HepG2 (cell line): Measurements from ENCODE around the gene FAM78A. TPM values are rescaled to one million over a fixed set of nuclear protein-coding genes. Genes with fewer than 3 reads are reported as not detected.

ENCODE experiments used
- ATAC-seq: fragments of 200-7000 bp; cut with Tn5 transposase; 3 replicates; pipeline ENCODE4 v1.9.1; 2020; ENCODE audit warnings: mild to moderate bottlenecking, moderate library complexity
- BruUV-seq: library from RNA; stranded (reverse); fragments of 400-500 nt; replicated peaks from 2 replicates; lab custom pipeline; 2021; lab: Mats Ljungman, UMichigan
- CTCF ChIA-PET: fragments of 300-600 bp; formaldehyde crosslinking; extraction: SDS; loops from one replicate; lab custom pipeline; 2021; ENCODE audit warnings: low total read pairs, inconsistent platforms, low intra/inter-chr PET ratio; lab: Yijun Ruan, JAX
- POLR2A ChIA-PET: fragments of 350-600 bp; sonication (Branson Sonifier 250); formaldehyde crosslinking; loops from one replicate; lab custom pipeline; 2020; ENCODE audit warnings: antibody characterized with exemption, inconsistent platforms; lab: Yijun Ruan, JAX
- DNase-seq: peaks from one replicate; pipeline ENCODE4 v3.0.0-alpha.2; 2015; ENCODE audit warnings: low spot score
- FAIRE-seq: peaks from 3 replicates; lab custom pipeline; 2011; peaks lifted over from hg19 to GRCh38; lab: Jason Lieb, UNC
- H2AFZ ChIP-seq: one replicate; pipeline ENCODE4 v1.6.1; 2011; ENCODE audit warnings: low read length, inconsistent platforms
- H3K27ac ChIP-seq: fragments of 300-600 bp; 3 replicates; pipeline ENCODE4 v1.8.0; 2011; ENCODE audit warnings: mixed run types, mild to moderate bottlenecking, mixed read lengths, low read length, inconsistent platforms; ENCODE audit not compliant: insufficient read depth; ENCODE audit errors: extremely low read length
- H3K27me3 ChIP-seq, 2 experiments: fragments of 200-600 bp in 1 of 2; 2 replicates in 1 of 2; 3 replicates in 1 of 2; pipeline versions ENCODE4 v1.6.0 to v1.8.0; 2011; ENCODE audit warnings: low read length in 2 of 2, mild to moderate bottlenecking in 2 of 2, moderate library complexity in 2 of 2, inconsistent platforms in 1 of 2; ENCODE audit not compliant: insufficient read depth in 2 of 2, control insufficient read depth in 1 of 2
- H3K36me3 ChIP-seq, 2 experiments: fragments of 200-600 bp in 1 of 2; replicated peaks in 1 of 2; 2 replicates in 1 of 2; 3 replicates in 1 of 2; pipeline versions ENCODE4 v1.5.1 to v1.8.0; 2011; ENCODE audit warnings: low read length in 2 of 2, inconsistent platforms in 1 of 2; ENCODE audit not compliant: insufficient read depth in 2 of 2, control insufficient read depth in 1 of 2
- H3K4me1 ChIP-seq: 2 replicates; pipeline ENCODE4 v1.5.1; 2012; ENCODE audit warnings: low read length, inconsistent platforms; ENCODE audit not compliant: insufficient read depth
- H3K4me2 ChIP-seq: 2 replicates; pipeline ENCODE4 v1.6.0; 2011; ENCODE audit warnings: low read depth, low read length, inconsistent platforms
- H3K4me3 ChIP-seq, 3 experiments: fragments of 200-600 bp in 1 of 3; sonication (generic), shearing (Covaris generic) in 1 of 3; replicated peaks in 1 of 3; 2 replicates each; pipeline ENCODE4 v1.5.1; 2011 to 2016; ENCODE audit warnings: low read length in 3 of 3, inconsistent platforms in 2 of 3, low read depth in 2 of 3, mild to moderate bottlenecking in 2 of 3, control low read depth in 1 of 3, mixed read lengths in 1 of 3; ENCODE audit not compliant: insufficient read depth in 1 of 3
- H3K79me2 ChIP-seq: one replicate; pipeline ENCODE4 v1.6.1; 2011; ENCODE audit warnings: low read length, inconsistent platforms; ENCODE audit not compliant: insufficient read depth
- H3K9ac ChIP-seq: 2 replicates; pipeline ENCODE4 v1.6.0; 2011; ENCODE audit warnings: mild to moderate bottlenecking, low read depth, low read length, inconsistent platforms; ENCODE audit not compliant: insufficient read depth
- H3K9me3 ChIP-seq: 2 replicates; pipeline ENCODE4 v1.5.1; 2012; ENCODE audit warnings: mild to moderate bottlenecking, low read length
- H4K20me1 ChIP-seq: 2 replicates; pipeline ENCODE4 v1.6.0; 2011; ENCODE audit warnings: inconsistent platforms, mild to moderate bottlenecking, low read length, moderate library complexity; ENCODE audit not compliant: insufficient read depth
- ASH2L ChIP-seq: fragments of 300-600, 200-600 bp; sonication (generic); IDR thresholded peaks from 2 replicates; pipeline ENCODE4 v1.7.0; 2017; ENCODE audit warnings: low read depth, mild to moderate bottlenecking, moderate library complexity, mixed read lengths, low read length; ENCODE audit not compliant: insufficient read length
- BCL3 ChIP-seq: sonication (generic); formaldehyde crosslinking; IDR thresholded peaks from 2 replicates; pipeline ENCODE4 v1.5.1; 2020; ENCODE audit warnings: mild to moderate bottlenecking, missing genetic modification reagents, moderate library complexity
- CHD4 ChIP-seq: fragments of 200-600 bp; sonication (generic); IDR thresholded peaks from 2 replicates; pipeline ENCODE4 v1.7.0; 2017; ENCODE audit warnings: mild to moderate bottlenecking, low read length, borderline replicate concordance
- ETS1 ChIP-seq: sonication (generic); formaldehyde crosslinking; IDR thresholded peaks from 2 replicates; pipeline ENCODE4 v1.4.0; 2020; ENCODE audit warnings: missing genetic modification reagents
- IRX3 ChIP-seq: sonication (generic); formaldehyde crosslinking; IDR thresholded peaks from 2 replicates; pipeline ENCODE4 v1.8.1; 2023; ENCODE audit warnings: mild to moderate bottlenecking, low read depth, missing genetic modification reagents, borderline replicate concordance
- KDM3A ChIP-seq: IDR thresholded peaks from 2 replicates; pipeline ENCODE4 v1.6.1; 2018; ENCODE audit warnings: low read depth, missing compliant biosample characterization
- REPIN1 ChIP-seq: sonication (generic); formaldehyde crosslinking; IDR thresholded peaks from 2 replicates; pipeline ENCODE4 v1.8.0; 2022; ENCODE audit warnings: missing genetic modification reagents, low read depth, mild to moderate bottlenecking, borderline replicate concordance
- RNF219 ChIP-seq: sonication (generic); formaldehyde crosslinking; IDR thresholded peaks from 2 replicates; pipeline ENCODE4 v1.5.0; 2020; ENCODE audit warnings: mild to moderate bottlenecking, missing genetic modification reagents
- SMC3 ChIP-seq: IDR thresholded peaks from 2 replicates; pipeline ENCODE4 v1.6.1; 2011; ENCODE audit warnings: low read length, improper control_type of control experiment
- SNRNP70 ChIP-seq: fragments of 200-400 bp; formaldehyde crosslinking; IDR thresholded peaks from 2 replicates; pipeline ENCODE4 v1.6.1; 2017; ENCODE audit warnings: mild to moderate bottlenecking, low read depth, low read length, moderate library complexity
- ZNF615 ChIP-seq: sonication (generic); formaldehyde crosslinking; IDR thresholded peaks from 2 replicates; pipeline ENCODE4 v1.5.0; 2020; ENCODE audit warnings: mild to moderate bottlenecking, missing genetic modification reagents, borderline replicate concordance
- ZNF800 ChIP-seq: sonication (generic); formaldehyde crosslinking; IDR thresholded peaks from 2 replicates; pipeline ENCODE4 v1.4.0; 2020; ENCODE audit warnings: missing genetic modification reagents
- WGBS: methylation state at CpG from one replicate; pipeline ENCODE4 v1.1.6; 2017; ENCODE audit warnings: low lambda C conversion rate; 5-methylcytosine and 5-hydroxymethylcytosine counted together
- in situ Hi-C: cut with HindIII; loops from 2 replicates; pipeline ENCODE4 v1.10.0; 2017; ENCODE audit warnings: low pct_unique_long_range_greater_than_20kb; ENCODE audit not compliant: extremely low pct_ligation_motif_present
- intact Hi-C: fragments of 100-400 bp; cut with micrococcal nuclease; formaldehyde crosslinking; loops from one replicate; pipeline ENCODE4 v1.10.0; 2022; ENCODE audit not compliant: unreplicated experiment
- polyA plus RNA-seq, 8 experiments: library from polyadenylated mRNA; depleted of rRNA in 3 of 8; stranded (reverse) in 7 of 8; unstranded in 1 of 8; fragments of >200 nt; fragmentation: Illumina TruSeq in 4 of 8; extraction: Trizol in 4 of 8; gene quantifications; 2 replicates each; pipeline versions ENCODE4 v1.2.1 to v1.2.3, GENCODE V29; 2011 to 2016; ENCODE audit warnings: low read depth in 4 of 8, missing spikeins in 1 of 8, mixed read lengths in 1 of 8; ENCODE audit not compliant: insufficient read depth in 1 of 8
- total RNA-seq, 5 experiments: library from RNA; depleted of rRNA; stranded (reverse); fragments of >200 nt; fragmentation: Illumina TruSeq; extraction: Trizol; gene quantifications; 2 replicates each; pipeline ENCODE4 v1.2.3, GENCODE V29; 2016; ENCODE audit warnings: low read depth in 1 of 5

Gene FAM78A
- total and polyA plus RNA-seq, 2 of the 13 experiments (the other 11 are each of a cell fraction or from before 2014, with no cell fraction given): 0.18 to 0.62 TPM

GRCh38 chr9:131298341-131298740, 22.0 kb upstream of the FAM78A start:
- H3K79me2 ChIP-seq: no peaks in the 10 kb centered on the region
- ATAC-seq (no peak), FAIRE-seq (no peak), DNase-seq (no peak)
- no peak overlapping the region for H3K4me3 ChIP-seq
- no peak overlapping the region for H3K27ac ChIP-seq
- H3K4me2 ChIP-seq: no peak overlapping the region
- CTCF ChIA-PET: no interaction called here
- intact Hi-C loops (no loop called here), in situ Hi-C loops (no loop called here)
- no peaks in the 10 kb centered on the region for H3K36me3 ChIP-seq
- 8% methylated on average over 3 of the region's 5 CpGs for WGBS
- H3K4me1 ChIP-seq: no peaks in the 10 kb centered on the region
- TF ChIP-seq SMC3 (no peak), ASH2L (no peak), BCL3 (CRISPR knock-in tag) (no peak), ZNF800 (CRISPR knock-in tag) (no peak), IRX3 (CRISPR knock-in tag) (no peak), ETS1 (CRISPR knock-in tag) (no peak), RNF219 (CRISPR knock-in tag) (no peak), ZNF615 (no peak), CHD4 (no peak), SNRNP70 (no peak), REPIN1 (no peak), KDM3A (CRISPR knock-in tag) (no peak)
- H3K9ac ChIP-seq: no peak overlapping the region
- POLR2A ChIA-PET: no interaction called here
- BruUV-seq: no TSS peak
- peaks cover 9 to 27% of the 10 kb centered on the region in 2 experiments; a peak in 3 of 5 replicates for H3K27me3 ChIP-seq
- H2AFZ ChIP-seq: no peak overlapping the region
- H4K20me1 ChIP-seq: no peaks in the 10 kb centered on the region
- H3K9me3 ChIP-seq: no peaks in the 10 kb centered on the region
